Measurements from ENCODE around the gene SLC44A2.

Gene SLC44A2

GRCh38 chr19:10683582-10683981 is 58.2 kb downstream of the SLC44A2 start:
- no peak for DNase-seq

DNA sequence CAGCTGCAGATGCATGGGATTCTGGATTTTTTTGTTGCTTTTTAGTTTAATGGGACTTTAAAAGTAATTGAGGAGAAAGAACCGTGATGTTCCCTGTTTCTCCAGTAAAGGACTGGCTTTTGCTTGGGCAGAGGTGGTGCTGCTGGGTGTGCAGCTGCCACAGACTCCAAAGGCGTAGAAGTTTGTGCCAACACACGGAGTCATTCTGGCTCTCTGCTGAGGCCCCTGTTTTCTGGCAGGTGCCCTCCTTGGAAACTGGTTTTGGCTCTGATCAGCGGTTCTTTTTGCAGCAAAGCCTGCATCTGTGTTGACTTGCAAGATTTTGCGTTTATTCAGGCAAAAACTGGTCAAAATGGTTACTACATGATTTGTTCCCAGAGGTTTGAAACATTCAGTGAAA is 59.9 kb downstream of the SLC44A2 start:
- no peak for DNase-seq

DNA sequence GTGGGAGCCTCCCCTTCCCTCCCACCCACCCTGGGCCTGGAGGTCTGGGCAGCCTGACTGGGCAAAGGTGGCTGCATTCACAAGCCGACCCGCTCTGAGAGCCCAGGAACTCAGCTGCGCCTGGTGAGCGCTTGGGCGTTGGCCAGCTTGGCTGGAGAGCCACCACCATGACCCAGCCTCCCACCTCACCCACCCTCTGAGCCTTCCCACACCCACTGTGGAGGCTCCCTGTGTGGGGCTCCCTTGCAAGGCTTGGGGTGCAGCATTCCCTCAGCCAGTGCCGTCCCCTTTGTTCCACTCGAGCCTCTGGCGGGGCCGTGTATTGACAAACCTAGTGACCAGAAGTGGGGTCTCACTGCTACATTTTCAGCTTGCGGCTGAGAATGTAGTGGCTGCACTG is 60.8 kb downstream of the SLC44A2 start:
- no peak for DNase-seq

DNA sequence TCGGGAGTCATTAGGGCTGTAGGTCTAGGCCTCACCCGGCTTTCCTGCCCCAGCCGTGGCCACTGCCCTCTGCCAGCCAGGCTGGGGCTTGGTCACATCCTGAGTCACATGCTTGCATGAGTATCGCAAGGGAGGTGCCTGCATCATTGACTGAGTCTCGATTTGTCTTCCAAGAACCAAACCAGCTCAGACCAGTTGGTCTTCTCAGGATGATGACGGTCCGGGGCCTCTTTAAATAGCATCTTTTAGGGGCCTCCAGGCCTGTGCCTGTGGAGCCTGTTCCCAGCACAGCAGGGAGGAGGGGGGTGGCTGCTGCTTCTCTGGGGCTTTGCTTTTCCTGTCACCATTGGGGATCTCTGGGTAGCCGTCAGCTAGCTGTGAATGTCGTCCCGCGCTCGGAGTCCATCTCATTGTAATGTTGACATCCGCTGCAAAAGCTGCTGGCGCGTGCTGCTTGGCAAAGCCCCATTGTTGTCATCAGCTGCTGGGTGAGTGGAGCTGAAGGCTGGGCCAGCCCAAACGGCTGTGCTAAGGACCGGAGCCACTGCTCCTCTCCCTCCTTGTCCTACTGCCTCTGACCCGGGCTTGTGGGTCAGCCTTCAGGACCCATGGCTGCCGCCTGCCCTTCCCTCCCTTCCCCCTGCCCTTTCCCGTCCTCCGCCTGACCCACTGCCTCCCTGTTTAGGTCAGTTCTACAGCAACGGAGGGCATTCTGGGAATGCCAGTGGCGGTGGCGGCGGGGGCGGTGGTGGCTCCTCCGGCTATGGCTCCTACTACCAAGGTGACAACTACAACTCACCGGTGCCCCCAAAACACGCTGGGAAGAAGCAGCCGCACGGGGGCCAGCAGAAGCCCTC is 61.5 kb downstream of the SLC44A2 start:
- DNase-seq = no peak

GRCh38 chr19:10687518-10688288 is 62.4 kb downstream of the SLC44A2 start:
- DNase-seq = no peak

GRCh38 chr19:10688545-10689280 is 63.4 kb downstream of the SLC44A2 start:
- no peak for DNase-seq

DNA sequence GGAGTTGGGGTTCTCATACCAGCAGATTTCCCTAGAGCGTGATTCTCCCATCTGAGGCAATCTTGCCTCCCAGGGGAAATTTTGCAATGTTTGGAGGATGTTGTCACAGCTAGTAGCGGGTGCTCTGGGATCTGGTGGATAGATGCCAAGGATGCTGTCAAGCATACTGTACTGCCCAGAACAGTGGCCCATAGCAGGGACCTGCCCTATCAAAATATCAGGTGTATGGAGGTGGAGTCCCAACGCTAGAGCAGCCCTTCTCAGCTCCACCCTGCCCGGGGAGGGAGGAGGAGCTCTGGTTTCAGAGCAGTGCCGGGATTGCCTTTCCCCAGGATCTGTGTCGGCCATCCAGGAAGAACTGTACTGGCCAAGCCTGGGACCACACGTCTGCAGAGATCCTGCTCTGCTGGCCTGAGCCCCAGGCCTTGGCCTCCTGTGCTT is 65.0 kb downstream of the SLC44A2 start:
- no peak for DNase-seq

DNA sequence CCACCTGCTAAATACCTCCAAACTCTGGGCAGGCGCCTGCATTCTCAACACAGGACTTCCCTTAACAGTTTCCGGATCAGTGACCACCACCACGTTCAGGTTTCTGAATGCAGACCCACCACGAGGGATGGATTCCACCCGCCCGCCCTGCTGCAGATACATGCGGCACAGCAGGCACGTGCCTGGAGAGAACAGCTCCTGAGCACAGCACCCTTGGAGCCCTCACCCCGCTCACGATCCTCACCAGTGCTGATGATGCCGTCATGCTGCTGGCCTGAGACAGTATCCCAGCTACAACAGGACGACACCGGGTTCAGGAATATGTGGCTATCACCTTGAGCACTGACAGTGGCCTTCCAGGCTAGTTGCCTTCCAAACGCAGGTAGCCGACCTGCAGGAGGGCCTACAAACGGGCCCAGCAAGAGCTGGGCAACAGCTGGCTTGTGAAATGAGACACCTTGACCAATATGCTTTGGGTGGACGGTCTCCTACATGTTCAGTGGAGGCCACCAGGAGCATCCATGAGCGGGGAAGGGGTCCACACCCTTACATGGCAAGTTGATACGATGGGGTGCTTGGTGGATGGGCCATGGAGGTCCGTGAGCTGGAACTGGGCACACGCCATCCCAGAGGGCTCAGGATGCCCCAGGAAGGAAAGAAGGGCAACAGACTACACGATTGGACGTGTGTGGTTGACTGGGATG is 66.0 kb downstream of the SLC44A2 start:
- DNase-seq = no peak

DNA sequence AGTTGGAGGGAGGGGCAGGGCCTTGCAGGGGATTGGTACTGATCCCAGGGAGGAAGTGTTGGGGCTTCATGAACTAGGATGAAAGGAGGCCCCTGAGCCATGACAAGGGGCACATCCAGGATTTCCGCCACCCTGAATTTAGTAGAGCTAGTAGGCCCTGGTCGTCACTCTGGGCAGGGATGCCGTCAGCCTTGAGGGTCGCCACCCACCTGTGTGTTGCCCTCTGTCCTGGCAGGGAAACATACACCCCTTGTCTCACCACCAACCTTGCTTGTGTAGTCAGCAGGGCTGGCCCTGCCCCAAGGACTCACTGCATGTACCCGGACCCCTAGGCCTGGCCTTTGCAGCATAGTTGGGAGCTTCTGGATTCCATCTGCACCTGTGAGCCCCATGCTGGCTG is 66.5 kb downstream of the SLC44A2 start:
- DNase-seq = no peak

GRCh38 chr19:10692673-10693264 is 67.4 kb downstream of the SLC44A2 start:
- DNase-seq = no peak

All from stimulated activated CD4-positive, alpha-beta T cell treated with anti-CD3 and anti-CD28 coated beads, Interleukin-4, amount 100 ng/mL, for 1 hour (primary cell).